ENCODE measurements around the gene HDDC2.

DNA sequence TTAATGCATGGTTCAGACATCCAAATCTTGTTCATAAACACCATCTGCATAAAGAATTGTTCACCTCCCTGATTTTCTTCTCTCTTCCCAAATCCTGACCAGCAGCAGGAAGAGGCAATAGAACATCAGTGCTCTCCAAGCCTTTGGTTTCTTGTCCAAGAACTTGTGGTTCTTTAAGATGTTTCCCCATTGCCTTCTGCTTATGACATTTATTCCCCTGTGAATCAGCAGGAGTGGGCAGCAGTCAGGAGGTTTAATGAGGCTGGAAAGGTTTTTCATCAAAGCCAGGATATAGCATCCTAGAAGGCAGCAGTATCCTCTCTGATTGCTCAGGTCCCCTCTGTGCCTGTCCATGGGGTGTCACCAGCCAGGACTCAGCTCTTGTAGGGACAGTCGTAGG, 5.3 kb downstream of the HDDC2 start:
- TF ChIP-seq, protein P1, sequence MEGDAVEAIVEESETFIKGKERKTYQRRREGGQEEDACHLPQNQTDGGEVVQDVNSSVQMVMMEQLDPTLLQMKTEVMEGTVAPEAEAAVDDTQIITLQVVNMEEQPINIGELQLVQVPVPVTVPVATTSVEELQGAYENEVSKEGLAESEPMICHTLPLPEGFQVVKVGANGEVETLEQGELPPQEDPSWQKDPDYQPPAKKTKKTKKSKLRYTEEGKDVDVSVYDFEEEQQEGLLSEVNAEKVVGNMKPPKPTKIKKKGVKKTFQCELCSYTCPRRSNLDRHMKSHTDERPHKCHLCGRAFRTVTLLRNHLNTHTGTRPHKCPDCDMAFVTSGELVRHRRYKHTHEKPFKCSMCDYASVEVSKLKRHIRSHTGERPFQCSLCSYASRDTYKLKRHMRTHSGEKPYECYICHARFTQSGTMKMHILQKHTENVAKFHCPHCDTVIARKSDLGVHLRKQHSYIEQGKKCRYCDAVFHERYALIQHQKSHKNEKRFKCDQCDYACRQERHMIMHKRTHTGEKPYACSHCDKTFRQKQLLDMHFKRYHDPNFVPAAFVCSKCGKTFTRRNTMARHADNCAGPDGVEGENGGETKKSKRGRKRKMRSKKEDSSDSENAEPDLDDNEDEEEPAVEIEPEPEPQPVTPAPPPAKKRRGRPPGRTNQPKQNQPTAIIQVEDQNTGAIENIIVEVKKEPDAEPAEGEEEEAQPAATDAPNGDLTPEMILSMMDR (IDR thresholded peaks at IDR 0.05; ENCODE audit: low read length): no peak
- TF ChIP-seq EZH2 (optimal IDR thresholded peaks at IDR 0.05; ENCODE audit: low read depth, low read length): no peak
